Right hindlimb (tissue), 1 donor: ENCODE results near the gene GPSM3.
A peak's percentile ranks its signal among the peaks of the same experiment; 100 is the strongest.
"Not testable (repeated sequence)": the region's sequence is repeated elsewhere in the genome, so short reads cannot be mapped to it uniquely, and the experiment has no call there.

Experiments
- DNase-seq: peaks from one replicate; pipeline ENCODE4 v3.0.0-alpha.2; 2018

GPSM3 gene

GRCh38 chr6:32192608-32193039, at the start of gene GPSM3:
Gene GPSM3 (minus strand): TSS chr6:32192643. CDS start chr6:32192513, 130 bp downstream.
- peak; percentile 58 for DNase-seq

- no peak for DNase-seq
These were observed 48.2 kb upstream of the GPSM3 start for GRCh38 chr6:32240686-32241085.

GRCh38 chr6:32239462-32239861, 47.0 kb upstream of the GPSM3 start:
- no peak for DNase-seq

GRCh38 chr6:32234934-32235333, 42.5 kb upstream of the GPSM3 start:
- no peak for DNase-seq

GRCh38 chr6:32226434-32226833, 34.0 kb upstream of the GPSM3 start:
- DNase-seq: no peak

- DNase-seq: no peak
These were observed 32.3 kb upstream of the GPSM3 start for GRCh38 chr6:32224696-32225095.

- no peak for DNase-seq
These were observed 31.1 kb upstream of the GPSM3 start, which contains the start of gene NOTCH4 for GRCh38 chr6:32223258-32224235. Gene NOTCH4 (minus strand): TSS chr6:32224067. CDS start chr6:32223928, 139 bp downstream.

GRCh38 chr6:32222333-32223230, 30.1 kb upstream of the GPSM3 start:
- DNase-seq: no peak

- DNase-seq: no peak
These were observed 27.6 kb upstream of the GPSM3 start for GRCh38 chr6:32220021-32220420.

GRCh38 chr6:32218167-32218566, 25.7 kb upstream of the GPSM3 start:
- DNase-seq: no peak

GRCh38 chr6:32216998-32217397, 24.6 kb upstream of the GPSM3 start:
- no peak for DNase-seq

GRCh38 chr6:32216285-32216684, 23.8 kb upstream of the GPSM3 start:
- DNase-seq: no peak

GRCh38 chr6:32215617-32216016, 23.2 kb upstream of the GPSM3 start:
- DNase-seq: no peak

GRCh38 chr6:32214126-32214525, 21.7 kb upstream of the GPSM3 start:
- DNase-seq: no peak

GRCh38 chr6:32213649-32214048, 21.2 kb upstream of the GPSM3 start:
- no peak for DNase-seq

- DNase-seq: no peak
These were observed 19.8 kb upstream of the GPSM3 start for GRCh38 chr6:32212076-32212760.

GRCh38 chr6:32211432-32211831, 19.0 kb upstream of the GPSM3 start:
- not testable (repeated sequence) for DNase-seq

GRCh38 chr6:32210191-32210601, 17.8 kb upstream of the GPSM3 start:
- no peak for DNase-seq

- DNase-seq: no peak
These were observed 16.6 kb upstream of the GPSM3 start for GRCh38 chr6:32208996-32209395.

- DNase-seq: no peak
These were observed 11.8 kb upstream of the GPSM3 start for GRCh38 chr6:32204268-32204715.

- no peak for DNase-seq
These were observed 11.2 kb upstream of the GPSM3 start for GRCh38 chr6:32203426-32204267.

- no peak for DNase-seq
These were observed 9.7 kb upstream of the GPSM3 start for GRCh38 chr6:32202186-32202585.
